Measurements from ENCODE around the gene CNKSR2. TPM values are rescaled to one million over a fixed set of nuclear protein-coding genes. Genes with fewer than 3 reads are reported as not detected.

Gene CNKSR2
- total and polyA plus RNA-seq, 10 of the 15 experiments (the other 5 are each of a cell fraction or from before 2014, with no cell fraction given), result 0.02 to 0.69 (median 0.18) TPM; not detected in 4

GRCh38 chrX:21700275-21700674, 326.1 kb downstream of the CNKSR2 start (continued):
- TF ChIP-seq ZBTB11 (CRISPR knock-in tag; IDR thresholded peaks at IDR 0.05), result no peak
- TF ChIP-seq PML (IDR thresholded peaks at IDR 0.05; ENCODE audit: low read length), result no peak
- TF ChIP-seq ATF2 (IDR thresholded peaks at IDR 0.05; ENCODE audit: low read length), result no peak
- no peak for TF ChIP-seq CEBPB (IDR thresholded peaks at IDR 0.05; ENCODE audit: borderline replicate concordance in 1 of 2, low read depth in 2 of 2, low read length in 2 of 2)
- no peak for TF ChIP-seq ZNF24 (IDR thresholded peaks at IDR 0.05)
- TF ChIP-seq CTCF (IDR thresholded peaks at IDR 0.05 in 2 of 3, conservative IDR thresholded peaks at IDR 0.05 in 1 of 3; ENCODE audit: control insufficient read depth in 2 of 3, extremely low read depth in 1 of 3, insufficient read depth in 1 of 3, low read depth in 3 of 3, low read length in 3 of 3), result no peak
- no peak for TF ChIP-seq MTA2 (IDR thresholded peaks at IDR 0.05; ENCODE audit: low read depth)
- no peak for TF ChIP-seq BRCA1 (IDR thresholded peaks at IDR 0.05; ENCODE audit: low read depth, low read length)
- TF ChIP-seq ZBTB40 (IDR thresholded peaks at IDR 0.05; ENCODE audit: borderline replicate concordance), result no peak
- no peak for TF ChIP-seq ZNF592 (IDR thresholded peaks at IDR 0.05)
- no peak for TF ChIP-seq MLLT1 (IDR thresholded peaks at IDR 0.05)
- no peak for TF ChIP-seq WRNIP1 (IDR thresholded peaks at IDR 0.05; ENCODE audit: borderline replicate concordance, low read depth, low read length)

All from GM12878 (cell line).